DOHH2 (cell line): ENCODE results near the gene TGFB2.

Experiments
- EZH2phosphoT487 ChIP-seq: fragments of 200-600 bp; sonication (generic); IDR thresholded peaks from 2 replicates; pipeline ENCODE4 v1.6.1; 2017; ENCODE audit warnings: borderline replicate concordance, mild to moderate bottlenecking, antibody characterized with exemption, low read length, moderate library complexity, mixed read lengths
- TF ChIP-seq, protein P1 (sequence below): fragments of 200-600 bp; sonication (generic); IDR thresholded peaks from one replicate; pipeline ENCODE4 v1.5.1; 2014; ENCODE audit warnings: antibody characterized with exemption, mild to moderate bottlenecking, low read depth, low read length; ENCODE audit not compliant: poor library complexity, severe bottlenecking

DNA sequence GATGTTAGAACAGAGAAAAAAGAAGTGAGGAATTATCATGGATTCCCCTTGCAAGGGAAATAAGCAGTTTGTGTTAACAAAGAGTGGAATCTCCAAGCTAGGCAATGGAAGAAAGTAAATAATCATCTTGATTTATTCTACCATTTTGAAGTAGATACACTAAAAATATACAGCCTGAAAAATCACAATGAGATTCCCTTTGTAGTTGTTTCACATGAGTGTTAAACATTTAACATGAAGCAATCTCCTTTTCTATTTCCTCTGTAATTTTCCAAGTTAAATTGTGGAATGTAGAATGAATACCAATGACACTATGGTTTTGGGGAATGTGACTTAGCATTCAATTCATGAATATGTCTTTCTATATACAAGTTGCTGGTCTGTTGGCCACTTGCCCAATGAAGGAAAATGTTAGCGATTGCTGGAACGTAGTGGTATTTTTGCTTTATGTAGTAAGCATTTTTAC lies 5.7 kb downstream of the TGFB2 start:
- TF ChIP-seq, protein P1, sequence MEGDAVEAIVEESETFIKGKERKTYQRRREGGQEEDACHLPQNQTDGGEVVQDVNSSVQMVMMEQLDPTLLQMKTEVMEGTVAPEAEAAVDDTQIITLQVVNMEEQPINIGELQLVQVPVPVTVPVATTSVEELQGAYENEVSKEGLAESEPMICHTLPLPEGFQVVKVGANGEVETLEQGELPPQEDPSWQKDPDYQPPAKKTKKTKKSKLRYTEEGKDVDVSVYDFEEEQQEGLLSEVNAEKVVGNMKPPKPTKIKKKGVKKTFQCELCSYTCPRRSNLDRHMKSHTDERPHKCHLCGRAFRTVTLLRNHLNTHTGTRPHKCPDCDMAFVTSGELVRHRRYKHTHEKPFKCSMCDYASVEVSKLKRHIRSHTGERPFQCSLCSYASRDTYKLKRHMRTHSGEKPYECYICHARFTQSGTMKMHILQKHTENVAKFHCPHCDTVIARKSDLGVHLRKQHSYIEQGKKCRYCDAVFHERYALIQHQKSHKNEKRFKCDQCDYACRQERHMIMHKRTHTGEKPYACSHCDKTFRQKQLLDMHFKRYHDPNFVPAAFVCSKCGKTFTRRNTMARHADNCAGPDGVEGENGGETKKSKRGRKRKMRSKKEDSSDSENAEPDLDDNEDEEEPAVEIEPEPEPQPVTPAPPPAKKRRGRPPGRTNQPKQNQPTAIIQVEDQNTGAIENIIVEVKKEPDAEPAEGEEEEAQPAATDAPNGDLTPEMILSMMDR: no peak
- TF ChIP-seq EZH2phosphoT487: no peak
